Fibroblast of pulmonary artery (primary cell): ENCODE measurements around the gene YPEL1.

Experiments used
- DNase-seq: peaks from one replicate; pipeline ENCODE4 v3.0.0-alpha.2; 2010; ENCODE audit warnings: low read depth
- H3K4me3 ChIP-seq: replicated peaks from 2 replicates; pipeline ENCODE4 v1.5.1; 2011; ENCODE audit warnings: low read depth, mild to moderate bottlenecking, control low read depth, low read length, moderate library complexity
- TF ChIP-seq, protein P1 (sequence below): IDR thresholded peaks from 2 replicates; pipeline ENCODE4 v1.5.1; 2011; ENCODE audit warnings: mild to moderate bottlenecking, control low read depth, low read length, inconsistent platforms; ENCODE audit errors: missing control alignments

YPEL1 gene

DNA sequence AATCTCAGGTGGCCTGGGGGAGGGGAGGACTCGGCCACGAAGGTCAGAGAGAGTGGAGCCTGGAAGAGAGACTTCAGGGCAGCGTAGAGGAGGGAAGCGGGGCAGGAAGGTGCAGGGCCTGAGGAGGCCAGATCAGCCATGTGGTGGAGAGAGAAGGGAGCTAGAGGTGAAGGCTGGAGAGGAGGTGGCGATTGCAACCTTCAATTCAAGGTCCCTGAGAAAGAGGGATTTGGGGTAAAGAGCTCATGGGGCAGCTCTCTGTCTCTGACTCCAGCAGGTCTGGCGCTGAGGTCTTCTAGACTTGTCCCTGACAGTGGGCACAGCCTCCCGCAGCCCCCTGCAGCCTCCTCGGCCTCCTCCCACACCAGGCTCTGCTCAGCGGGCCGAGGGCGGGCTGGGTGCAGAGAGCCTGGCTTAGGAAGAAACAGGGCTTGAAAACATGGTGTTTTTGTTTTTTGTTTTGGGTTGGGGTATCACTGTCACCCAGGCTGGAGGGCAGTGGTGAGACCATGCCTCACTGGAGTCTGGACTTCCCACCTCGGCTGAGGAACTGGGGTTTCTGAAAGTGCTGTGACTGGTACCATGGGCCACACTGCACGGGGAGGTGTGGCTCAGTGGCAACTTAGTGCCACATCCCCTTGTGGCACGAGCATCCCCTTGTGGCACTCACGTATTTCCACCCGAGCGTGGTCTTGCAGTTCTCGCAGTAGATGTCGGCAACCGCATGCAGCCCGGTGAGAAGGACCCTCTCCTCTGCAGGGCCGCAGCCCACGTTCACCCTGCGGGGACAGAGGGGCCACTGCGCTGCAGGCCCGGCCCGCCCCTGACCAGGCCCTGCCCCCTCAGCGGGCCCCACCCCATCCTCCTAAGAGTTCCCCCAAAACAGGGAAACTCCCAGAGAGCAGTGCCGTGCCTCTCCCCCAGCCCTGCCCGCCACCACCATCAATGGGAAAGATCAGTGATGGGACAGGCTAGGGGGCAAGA is 32.6 kb downstream of the YPEL1 start:
- DNase-seq, result no peak
- TF ChIP-seq, protein P1, sequence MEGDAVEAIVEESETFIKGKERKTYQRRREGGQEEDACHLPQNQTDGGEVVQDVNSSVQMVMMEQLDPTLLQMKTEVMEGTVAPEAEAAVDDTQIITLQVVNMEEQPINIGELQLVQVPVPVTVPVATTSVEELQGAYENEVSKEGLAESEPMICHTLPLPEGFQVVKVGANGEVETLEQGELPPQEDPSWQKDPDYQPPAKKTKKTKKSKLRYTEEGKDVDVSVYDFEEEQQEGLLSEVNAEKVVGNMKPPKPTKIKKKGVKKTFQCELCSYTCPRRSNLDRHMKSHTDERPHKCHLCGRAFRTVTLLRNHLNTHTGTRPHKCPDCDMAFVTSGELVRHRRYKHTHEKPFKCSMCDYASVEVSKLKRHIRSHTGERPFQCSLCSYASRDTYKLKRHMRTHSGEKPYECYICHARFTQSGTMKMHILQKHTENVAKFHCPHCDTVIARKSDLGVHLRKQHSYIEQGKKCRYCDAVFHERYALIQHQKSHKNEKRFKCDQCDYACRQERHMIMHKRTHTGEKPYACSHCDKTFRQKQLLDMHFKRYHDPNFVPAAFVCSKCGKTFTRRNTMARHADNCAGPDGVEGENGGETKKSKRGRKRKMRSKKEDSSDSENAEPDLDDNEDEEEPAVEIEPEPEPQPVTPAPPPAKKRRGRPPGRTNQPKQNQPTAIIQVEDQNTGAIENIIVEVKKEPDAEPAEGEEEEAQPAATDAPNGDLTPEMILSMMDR, result no peak
- H3K4me3 ChIP-seq, result no peak overlapping the region

DNA sequence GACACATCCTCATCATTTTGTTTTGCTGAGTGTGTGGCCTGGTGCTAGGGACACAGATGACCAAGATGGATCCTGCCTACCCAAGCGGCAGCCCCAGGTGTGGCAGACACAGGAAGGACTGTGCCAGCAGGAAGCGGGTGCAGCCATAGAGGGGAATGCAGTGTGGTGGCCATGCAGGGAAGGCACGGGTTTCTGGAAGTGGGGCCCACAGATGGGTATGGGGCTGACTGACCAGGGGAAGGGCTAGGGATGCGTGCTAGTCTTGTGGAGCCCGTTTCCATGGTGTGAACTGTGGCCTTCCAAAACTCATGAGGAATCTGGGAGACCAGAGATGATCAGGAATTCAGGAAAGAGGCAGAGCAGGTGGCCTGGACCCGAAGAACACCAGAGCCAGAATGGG is 33.5 kb downstream of the YPEL1 start:
- no peak overlapping the region for H3K4me3 ChIP-seq
- DNase-seq, result no peak
- TF ChIP-seq, protein P1, result no peak

DNA sequence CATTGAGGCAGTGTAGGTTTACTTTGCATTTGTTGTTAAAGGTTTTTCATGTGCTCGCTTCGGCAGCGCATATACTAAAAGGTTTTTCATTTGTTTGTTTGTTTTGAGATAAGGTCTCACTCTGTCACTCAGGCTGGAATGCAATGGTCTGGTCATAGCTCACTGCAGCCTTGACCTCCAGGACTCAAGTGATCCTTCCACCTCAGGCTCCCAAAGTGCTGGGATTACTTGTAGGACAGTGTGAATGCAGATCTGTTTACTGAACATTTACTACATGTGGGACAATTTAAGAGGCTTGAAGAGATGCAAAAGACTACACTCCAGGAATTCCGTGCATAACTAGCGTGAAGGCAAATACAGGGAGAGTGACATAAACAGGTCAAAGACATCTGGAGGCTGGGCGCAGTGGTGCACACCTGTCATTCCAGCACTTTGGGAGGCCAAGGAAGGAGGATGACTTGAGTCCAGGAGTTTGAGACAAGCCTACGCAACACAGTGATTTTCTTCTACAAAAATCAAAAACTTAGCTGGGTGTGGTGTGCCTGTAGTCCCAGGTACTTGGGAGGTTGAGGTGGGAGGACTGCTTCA is 34.1 kb downstream of the YPEL1 start:
- TF ChIP-seq, protein P1, result no peak
- H3K4me3 ChIP-seq, result no peak overlapping the region
- no peak for DNase-seq

DNA sequence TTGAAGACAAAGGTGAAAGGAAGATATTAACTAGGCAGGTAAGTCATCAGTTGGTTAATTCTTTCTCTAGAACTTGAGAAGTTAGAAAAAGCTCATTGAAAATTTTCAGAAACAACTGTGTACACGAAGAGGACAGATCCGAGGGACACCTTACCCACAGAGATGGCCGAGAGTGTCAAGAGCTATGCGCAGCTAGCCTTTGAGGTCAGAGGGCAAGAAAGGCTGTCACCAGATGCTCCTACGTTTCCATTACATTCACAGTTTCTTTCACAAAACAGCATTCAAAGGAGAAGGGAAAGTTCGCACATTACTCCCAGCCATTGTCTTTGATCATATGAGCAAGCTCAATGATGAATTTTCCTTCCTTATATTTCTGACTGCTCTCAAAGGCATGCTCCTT is 34.8 kb downstream of the YPEL1 start:
- TF ChIP-seq, protein P1, result no peak
- no peak overlapping the region for H3K4me3 ChIP-seq
- no peak for DNase-seq

DNA sequence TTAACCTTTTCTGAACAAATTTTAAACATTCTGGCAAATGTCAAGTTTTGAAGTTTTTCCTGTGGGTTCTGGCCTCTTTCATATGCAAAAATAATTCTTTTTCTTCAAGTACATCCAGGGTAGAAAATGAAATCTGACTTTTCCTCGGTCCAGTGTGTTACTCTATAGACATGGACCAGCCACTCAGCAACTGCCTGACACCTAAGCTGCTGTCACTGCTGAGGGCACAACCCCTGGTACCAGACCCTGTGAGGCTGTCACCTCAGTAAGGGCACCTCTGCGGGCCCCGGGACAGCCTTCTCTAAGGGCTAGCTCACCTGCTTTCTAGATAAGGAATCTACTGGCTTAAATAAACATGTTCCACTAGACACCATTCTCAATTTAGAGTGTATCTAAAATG is 36.0 kb downstream of the YPEL1 start:
- TF ChIP-seq, protein P1, result no peak
- DNase-seq, result no peak
- H3K4me3 ChIP-seq, result no peak overlapping the region

DNA sequence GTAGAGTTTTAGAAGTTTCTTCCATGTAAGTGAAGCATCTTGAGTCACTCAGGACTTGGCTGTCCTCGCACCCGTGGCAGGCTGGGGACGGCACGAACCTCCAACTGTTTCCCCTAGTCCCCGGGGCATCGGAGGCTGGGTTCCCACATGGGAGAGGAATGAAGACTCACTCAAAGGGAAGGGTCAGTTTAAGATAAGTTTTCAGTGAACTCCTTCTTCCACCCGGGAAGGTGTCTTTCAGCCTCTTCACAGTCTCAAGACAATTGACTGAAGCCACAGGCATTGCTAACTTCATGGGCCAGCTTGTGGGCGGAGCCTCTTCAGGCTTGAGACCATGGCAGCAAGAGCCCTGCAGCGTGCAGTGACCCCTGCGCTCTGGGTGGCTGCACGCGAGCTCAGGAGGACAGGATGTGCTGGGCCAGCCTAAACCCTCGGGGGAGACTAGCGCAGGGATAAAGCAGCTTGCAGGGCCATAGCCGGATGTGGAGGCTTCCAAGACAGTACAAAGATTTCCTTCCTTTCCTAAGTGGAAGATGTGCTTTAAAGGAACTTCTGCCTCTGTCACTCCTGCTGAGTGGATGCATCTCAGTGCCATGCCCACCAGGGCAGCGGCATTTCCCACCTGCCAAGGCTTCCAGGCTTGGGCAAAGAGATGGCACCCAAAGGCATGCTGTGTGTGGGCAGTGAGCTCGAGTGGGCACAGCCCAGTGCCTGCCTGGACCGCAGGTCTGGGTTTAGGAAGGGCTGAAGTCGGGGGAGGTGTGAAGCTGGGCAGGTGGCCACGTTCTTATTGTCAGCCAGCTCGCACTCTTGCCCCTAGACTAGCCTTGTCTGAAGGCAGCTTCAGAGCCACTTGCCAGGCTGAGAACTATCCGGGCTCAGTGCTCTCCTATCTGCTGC is 36.9 kb downstream of the YPEL1 start:
- TF ChIP-seq, protein P1, result no peak
- no peak overlapping the region for H3K4me3 ChIP-seq
- DNase-seq, result peak; percentile 24
